Fibroblast of lung (primary cell): ENCODE measurements around the gene PLAAT1. TPM values are rescaled to one million over a fixed set of nuclear protein-coding genes. Genes with fewer than 3 reads are reported as not detected.

Experiments
- DNase-seq, 2 donors: peaks; one replicate each; pipeline versions ENCODE4 v3.0.0 to v3.0.0-alpha.2; 2010; ENCODE audit warnings: low read depth in 2 of 2
- H2AFZ ChIP-seq: 2 replicates; pipeline ENCODE4 v1.5.1; 2012; ENCODE audit warnings: low read length, control low read depth, inconsistent platforms
- H3K27ac ChIP-seq: 2 replicates; pipeline ENCODE4 v1.5.1; 2011; ENCODE audit warnings: low read length, control low read depth; ENCODE audit not compliant: insufficient read depth
- H3K27me3 ChIP-seq: 2 replicates; pipeline ENCODE4 v1.5.1; 2011; ENCODE audit warnings: mild to moderate bottlenecking, low read length; ENCODE audit not compliant: control insufficient read depth, insufficient read depth
- H3K36me3 ChIP-seq: 2 replicates; pipeline ENCODE4 v1.5.1; 2011; ENCODE audit warnings: low read length; ENCODE audit not compliant: control insufficient read depth, insufficient read depth
- H3K4me1 ChIP-seq: 2 replicates; pipeline ENCODE4 v1.5.1; 2011; ENCODE audit warnings: low read length; ENCODE audit not compliant: control insufficient read depth, insufficient read depth; ENCODE audit errors: extremely low read depth
- H3K4me2 ChIP-seq: 2 replicates; pipeline ENCODE4 v1.5.1; 2011; ENCODE audit warnings: low read length, control low read depth; ENCODE audit not compliant: insufficient read depth; ENCODE audit errors: extremely low read depth
- H3K4me3 ChIP-seq, 4 experiments: fragments of 200-600 bp in 1 of 4; sonication (generic) in 1 of 4; replicated peaks in 1 of 4; 2 replicates each; pipeline ENCODE4 v1.5.1; 2011 to 2016; ENCODE audit warnings: low read length in 4 of 4, low read depth in 3 of 4, mild to moderate bottlenecking in 3 of 4, control low read depth in 2 of 4, inconsistent platforms in 1 of 4, mixed read lengths in 1 of 4; ENCODE audit not compliant: insufficient read depth in 1 of 4; ENCODE audit errors: control extremely low read depth in 1 of 4
- H3K79me2 ChIP-seq: 2 replicates; pipeline ENCODE4 v1.5.1; 2012; ENCODE audit warnings: mild to moderate bottlenecking, low read length, inconsistent platforms; ENCODE audit not compliant: control insufficient read depth, insufficient read depth
- H3K9ac ChIP-seq: 2 replicates; pipeline ENCODE4 v1.5.1; 2011; ENCODE audit warnings: mild to moderate bottlenecking, low read length, control low read depth; ENCODE audit not compliant: insufficient read depth
- H3K9me3 ChIP-seq: 2 replicates; pipeline ENCODE4 v1.5.1; 2012; ENCODE audit warnings: low read depth, low read length; ENCODE audit not compliant: control insufficient read depth, insufficient read depth
- H4K20me1 ChIP-seq: 2 replicates; pipeline ENCODE4 v1.5.1; 2011; ENCODE audit warnings: low read length; ENCODE audit not compliant: control insufficient read depth, insufficient read depth; ENCODE audit errors: extremely low read depth
- EZH2 ChIP-seq: IDR thresholded peaks from 2 replicates; pipeline ENCODE4 v1.5.1; 2012; ENCODE audit warnings: low read length, control low read depth, mild to moderate bottlenecking; ENCODE audit errors: missing control alignments
- polyA plus RNA-seq, 2 donors: library from polyadenylated mRNA; depleted of rRNA in 1 of 2; stranded (reverse) in 1 of 2; unstranded in 1 of 2; fragments of >200 nt; gene quantifications; 2 replicates each; pipeline ENCODE4 v1.2.1, GENCODE V29; 2011 to 2012; ENCODE audit warnings: missing spikeins in 1 of 2
- total RNA-seq: library from RNA; depleted of rRNA; stranded (reverse); fragments of >200 nt; gene quantifications from 2 replicates; pipeline ENCODE4 v1.2.1, GENCODE V29; 2014
- TF ChIP-seq, protein P1 (sequence below), 2 donors: IDR thresholded peaks in 1 of 2; conservative IDR thresholded peaks in 1 of 2; 1 replicate in 1 of 2; 2 replicates in 1 of 2; pipeline ENCODE4 v1.5.1; 2011 to 2012; ENCODE audit warnings: low read length in 2 of 2, control low read depth in 1 of 2, inconsistent platforms in 1 of 2, low read depth in 1 of 2, mild to moderate bottlenecking in 1 of 2

Gene PLAAT1
- total and polyA plus RNA-seq, 2 donors (not counting 1 experiment from before 2014, with no cell fraction given), result 0.07 TPM; not detected in 1

GRCh38 chr3:193225302-193226125, 15.5 kb upstream of the PLAAT1 start:
- H3K9me3 ChIP-seq, result no peaks in the 10 kb centered on the region
- no peak overlapping the region for H2AFZ ChIP-seq
- no peaks in the 10 kb centered on the region for H4K20me1 ChIP-seq
- H3K27me3 ChIP-seq, result no peaks in the 10 kb centered on the region
- no peak overlapping the region for H3K27ac ChIP-seq
- no peak overlapping the region for H3K4me3 ChIP-seq
- H3K4me2 ChIP-seq, result no peak overlapping the region
- no peaks in the 10 kb centered on the region for H3K79me2 ChIP-seq
- no peak overlapping the region for H3K9ac ChIP-seq
- TF ChIP-seq, protein P1, sequence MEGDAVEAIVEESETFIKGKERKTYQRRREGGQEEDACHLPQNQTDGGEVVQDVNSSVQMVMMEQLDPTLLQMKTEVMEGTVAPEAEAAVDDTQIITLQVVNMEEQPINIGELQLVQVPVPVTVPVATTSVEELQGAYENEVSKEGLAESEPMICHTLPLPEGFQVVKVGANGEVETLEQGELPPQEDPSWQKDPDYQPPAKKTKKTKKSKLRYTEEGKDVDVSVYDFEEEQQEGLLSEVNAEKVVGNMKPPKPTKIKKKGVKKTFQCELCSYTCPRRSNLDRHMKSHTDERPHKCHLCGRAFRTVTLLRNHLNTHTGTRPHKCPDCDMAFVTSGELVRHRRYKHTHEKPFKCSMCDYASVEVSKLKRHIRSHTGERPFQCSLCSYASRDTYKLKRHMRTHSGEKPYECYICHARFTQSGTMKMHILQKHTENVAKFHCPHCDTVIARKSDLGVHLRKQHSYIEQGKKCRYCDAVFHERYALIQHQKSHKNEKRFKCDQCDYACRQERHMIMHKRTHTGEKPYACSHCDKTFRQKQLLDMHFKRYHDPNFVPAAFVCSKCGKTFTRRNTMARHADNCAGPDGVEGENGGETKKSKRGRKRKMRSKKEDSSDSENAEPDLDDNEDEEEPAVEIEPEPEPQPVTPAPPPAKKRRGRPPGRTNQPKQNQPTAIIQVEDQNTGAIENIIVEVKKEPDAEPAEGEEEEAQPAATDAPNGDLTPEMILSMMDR (conservative IDR thresholded peaks at IDR 0.05 in 1 of 2, IDR thresholded peaks at IDR 0.05 in 1 of 2; ENCODE audit: low read depth in 1 of 2, low read length in 2 of 2), result no peak
- TF ChIP-seq EZH2, result no peak
- H3K36me3 ChIP-seq, result no peaks in the 10 kb centered on the region
- DNase-seq, result no peak
- no peaks in the 10 kb centered on the region for H3K4me1 ChIP-seq

DNA sequence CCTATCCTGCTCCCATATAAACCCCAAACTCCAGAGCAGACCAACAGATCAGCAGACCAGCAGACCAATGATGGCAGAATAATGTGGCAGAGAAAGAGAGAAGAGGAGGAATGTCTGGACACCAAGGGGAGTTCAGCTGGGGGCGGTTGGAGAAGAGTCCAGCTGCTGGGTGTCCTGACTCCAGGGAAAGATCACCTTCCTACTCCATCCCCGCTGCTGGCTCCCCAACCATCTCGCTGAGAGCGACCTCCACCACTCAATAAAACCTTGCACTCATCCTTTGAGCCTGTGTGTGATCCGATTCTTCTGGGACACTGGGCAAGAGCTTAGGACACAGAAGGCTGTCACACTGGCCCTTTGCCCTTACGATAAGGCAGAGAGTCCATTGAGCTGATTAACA, 12.8 kb upstream of the PLAAT1 start:
- H3K4me3 ChIP-seq, result no peak overlapping the region

DNA sequence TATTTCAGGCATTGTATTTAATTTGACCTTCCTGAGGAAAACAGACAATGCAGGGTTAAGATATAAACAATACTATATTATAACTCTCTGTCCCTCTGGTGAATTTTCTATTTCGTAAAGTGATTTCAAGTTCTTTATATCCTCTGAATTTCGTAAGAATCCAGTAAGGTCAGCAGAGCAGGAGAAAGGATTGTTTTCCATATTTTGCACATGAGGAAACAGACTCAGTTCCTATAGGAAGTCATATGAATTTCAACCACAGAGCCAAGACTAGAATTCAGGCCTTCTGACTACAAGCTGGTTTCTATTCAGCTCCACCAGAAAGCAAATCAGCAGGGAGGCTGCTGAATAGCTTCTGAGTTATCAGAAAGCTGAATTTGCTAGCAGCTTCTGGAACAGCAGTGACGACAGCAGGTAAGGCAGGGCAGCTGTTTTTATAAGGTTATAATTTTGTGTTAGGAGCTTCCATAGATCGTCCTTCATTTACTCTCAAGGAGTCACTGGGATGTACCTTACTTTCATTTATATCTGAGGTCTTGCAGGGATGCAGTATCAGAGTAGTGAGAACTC, 11.1 kb upstream of the PLAAT1 start:
- TF ChIP-seq, protein P1 (conservative IDR thresholded peaks at IDR 0.05 in 1 of 2, IDR thresholded peaks at IDR 0.05 in 1 of 2; ENCODE audit: low read depth in 1 of 2, low read length in 2 of 2), result no peak
- no peak for TF ChIP-seq EZH2
- H3K9ac ChIP-seq, result no peak overlapping the region
- H3K4me2 ChIP-seq, result no peak overlapping the region
- DNase-seq, result no peak
- no peaks in the 10 kb centered on the region for H3K27me3 ChIP-seq
- H3K27ac ChIP-seq, result no peak overlapping the region
- H2AFZ ChIP-seq, result no peak overlapping the region
- no peaks in the 10 kb centered on the region for H3K36me3 ChIP-seq
- H4K20me1 ChIP-seq, result no peaks in the 10 kb centered on the region
- H3K9me3 ChIP-seq, result no peaks in the 10 kb centered on the region
- no peaks in the 10 kb centered on the region for H3K4me1 ChIP-seq
- no peaks in the 10 kb centered on the region for H3K79me2 ChIP-seq
- H3K4me3 ChIP-seq, result no peak overlapping the region

More for the DNA sequence above, 12.8 kb upstream of the PLAAT1 start:
- Histone ChIP-seq H3K27me3 (no peaks in the 10 kb centered on the region), H3K9ac (no peak overlapping the region), H3K36me3 (no peaks in the 10 kb centered on the region), H3K4me1 (no peaks in the 10 kb centered on the region), H3K4me2 (no peak overlapping the region), H3K9me3 (no peaks in the 10 kb centered on the region), H4K20me1 (no peaks in the 10 kb centered on the region), H3K79me2 (no peaks in the 10 kb centered on the region), H3K27ac (no peak overlapping the region), H2AFZ (no peak overlapping the region)
- DNase-seq, result no peak
- TF ChIP-seq EZH2, result no peak
- TF ChIP-seq, protein P1 (conservative IDR thresholded peaks at IDR 0.05 in 1 of 2, IDR thresholded peaks at IDR 0.05 in 1 of 2; ENCODE audit: low read depth in 1 of 2, low read length in 2 of 2), result no peak
